ENCODE data around the gene FAM98A. TPM values are rescaled to one million over a fixed set of nuclear protein-coding genes. Genes with fewer than 3 reads are reported as not detected.

FAM98A gene
- total RNA-seq, 3 donors from 2014 or later: 21.7 to 117 (median 31.8) TPM

DNA sequence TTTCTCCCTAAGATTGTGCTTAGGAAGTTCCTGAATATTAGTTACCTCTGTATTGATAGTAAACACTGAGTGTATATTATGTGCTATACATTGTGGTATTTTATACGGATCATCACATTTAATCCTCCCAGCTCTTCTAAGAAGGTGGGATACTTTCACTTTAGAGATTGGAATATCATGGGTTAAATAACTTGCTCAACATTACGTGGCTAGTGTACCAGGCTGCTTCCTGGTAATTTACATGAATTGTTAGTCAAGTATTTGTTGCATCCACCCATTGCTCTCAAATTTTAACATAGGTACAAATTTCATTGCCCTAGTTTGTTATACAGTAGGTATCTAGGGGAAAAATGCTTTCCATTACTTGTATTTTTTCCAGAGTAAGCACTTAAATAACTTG lies 21.4 kb downstream of the FAM98A start:
- intact Hi-C loops (cut with DNase I; ENCODE audit: low total_unique reads): no loop called here
- H3K27ac ChIP-seq: no peak overlapping the region
- H3K9me3 ChIP-seq: no peaks in the 10 kb centered on the region
- H3K36me3 ChIP-seq: no peaks in the 10 kb centered on the region
- no peak for TF ChIP-seq POLR2AphosphoS5 (IDR thresholded peaks at IDR 0.05)
- TF ChIP-seq, protein P1, sequence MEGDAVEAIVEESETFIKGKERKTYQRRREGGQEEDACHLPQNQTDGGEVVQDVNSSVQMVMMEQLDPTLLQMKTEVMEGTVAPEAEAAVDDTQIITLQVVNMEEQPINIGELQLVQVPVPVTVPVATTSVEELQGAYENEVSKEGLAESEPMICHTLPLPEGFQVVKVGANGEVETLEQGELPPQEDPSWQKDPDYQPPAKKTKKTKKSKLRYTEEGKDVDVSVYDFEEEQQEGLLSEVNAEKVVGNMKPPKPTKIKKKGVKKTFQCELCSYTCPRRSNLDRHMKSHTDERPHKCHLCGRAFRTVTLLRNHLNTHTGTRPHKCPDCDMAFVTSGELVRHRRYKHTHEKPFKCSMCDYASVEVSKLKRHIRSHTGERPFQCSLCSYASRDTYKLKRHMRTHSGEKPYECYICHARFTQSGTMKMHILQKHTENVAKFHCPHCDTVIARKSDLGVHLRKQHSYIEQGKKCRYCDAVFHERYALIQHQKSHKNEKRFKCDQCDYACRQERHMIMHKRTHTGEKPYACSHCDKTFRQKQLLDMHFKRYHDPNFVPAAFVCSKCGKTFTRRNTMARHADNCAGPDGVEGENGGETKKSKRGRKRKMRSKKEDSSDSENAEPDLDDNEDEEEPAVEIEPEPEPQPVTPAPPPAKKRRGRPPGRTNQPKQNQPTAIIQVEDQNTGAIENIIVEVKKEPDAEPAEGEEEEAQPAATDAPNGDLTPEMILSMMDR (IDR thresholded peaks at IDR 0.05): no peak
- TF ChIP-seq POLR2A (IDR thresholded peaks at IDR 0.05): no peak
- no peaks in the 10 kb centered on the region for H3K4me1 ChIP-seq
- no peak overlapping the region for H3K4me3 ChIP-seq
- H3K27me3 ChIP-seq: no peaks in the 10 kb centered on the region
- DNase-seq (ENCODE audit: low spot score in 2 of 2): no peak

DNA sequence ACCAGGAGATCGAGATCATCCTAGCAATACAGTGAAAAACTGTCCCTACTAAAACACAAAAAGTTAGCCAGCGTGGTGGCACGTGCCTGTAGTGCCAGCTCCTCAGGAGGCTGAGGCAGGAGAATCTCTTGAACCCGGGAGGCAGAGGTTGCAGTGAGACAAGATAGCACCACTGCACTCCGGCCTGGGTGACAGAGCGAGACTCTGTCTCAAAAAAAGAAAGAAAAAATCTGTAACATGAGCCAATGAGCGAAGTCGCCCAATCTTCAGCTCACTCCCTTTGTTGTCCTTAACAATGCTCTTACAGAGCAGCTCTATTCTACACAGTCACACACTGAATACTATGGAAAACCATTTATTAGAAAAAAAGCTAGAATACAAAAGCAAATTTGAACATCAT lies 22.0 kb downstream of the FAM98A start:
- intact Hi-C loops (cut with DNase I; ENCODE audit: low total_unique reads): no loop called here

DNA sequence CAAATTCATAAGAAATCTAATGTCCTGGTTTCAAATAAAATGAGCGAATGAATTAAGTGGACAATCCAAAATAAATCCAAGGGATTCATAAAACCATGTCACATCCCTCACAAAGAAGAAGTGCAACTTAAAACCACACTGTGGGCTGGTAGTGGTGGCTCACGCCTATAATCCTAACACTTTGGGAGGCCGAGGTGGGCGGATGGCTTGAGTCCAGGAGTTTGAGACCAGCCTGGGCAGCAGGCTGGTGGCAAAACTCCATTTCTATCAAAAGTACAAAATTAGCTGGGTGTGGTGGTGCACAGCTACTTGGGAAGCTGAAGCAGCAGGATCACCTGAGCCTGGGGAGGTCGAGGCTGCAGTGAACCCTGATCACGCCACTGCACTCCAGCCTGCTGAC lies 25.4 kb downstream of the FAM98A start:
- TF ChIP-seq POLR2AphosphoS5 (IDR thresholded peaks at IDR 0.05) (no peak), POLR2A (IDR thresholded peaks at IDR 0.05) (no peak)
- TF ChIP-seq, protein P1 (IDR thresholded peaks at IDR 0.05): no peak
- Histone ChIP-seq H3K36me3 (no peaks in the 10 kb centered on the region), H3K4me3 (no peak overlapping the region), H3K9me3 (no peaks in the 10 kb centered on the region), H3K4me1 (no peaks in the 10 kb centered on the region), H3K27me3 (no peaks in the 10 kb centered on the region), H3K27ac (no peak overlapping the region)
- intact Hi-C loops (cut with DNase I; ENCODE audit: low total_unique reads): no loop called here
- DNase-seq (ENCODE audit: low spot score in 2 of 2): no peak

More for the DNA sequence above, 22.0 kb downstream of the FAM98A start:
- DNase-seq (ENCODE audit: low spot score in 2 of 2): no peak
- Histone ChIP-seq H3K36me3 (no peaks in the 10 kb centered on the region), H3K4me3 (no peak overlapping the region), H3K9me3 (no peaks in the 10 kb centered on the region), H3K4me1 (no peaks in the 10 kb centered on the region), H3K27me3 (no peaks in the 10 kb centered on the region), H3K27ac (no peak overlapping the region)
- TF ChIP-seq POLR2AphosphoS5 (IDR thresholded peaks at IDR 0.05) (no peak), POLR2A (IDR thresholded peaks at IDR 0.05) (no peak)
- TF ChIP-seq, protein P1 (IDR thresholded peaks at IDR 0.05): no peak

DNA sequence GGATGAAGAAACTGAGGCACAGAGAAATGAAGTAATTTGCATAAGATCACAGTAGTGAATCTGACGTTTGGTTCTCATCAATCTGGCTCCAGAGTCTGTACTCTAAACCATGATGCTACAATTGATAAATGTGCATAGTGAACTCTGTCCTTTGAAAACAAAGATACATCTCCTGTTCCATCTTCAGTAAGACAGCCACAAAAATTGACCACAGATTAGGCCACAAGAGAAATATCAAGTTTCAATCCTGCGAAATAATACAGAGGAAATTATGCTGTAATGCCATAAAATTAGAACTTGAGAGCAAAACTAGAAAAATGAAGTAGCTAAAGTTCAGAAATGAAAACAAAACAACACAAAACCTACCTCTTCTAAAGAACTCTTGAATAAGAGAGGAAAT lies 28.4 kb downstream of the FAM98A start:
- no peaks in the 10 kb centered on the region for H3K4me1 ChIP-seq
- intact Hi-C loops (cut with DNase I; ENCODE audit: low total_unique reads): no loop called here
- H3K27me3 ChIP-seq: no peaks in the 10 kb centered on the region
- H3K4me3 ChIP-seq: no peak overlapping the region
- H3K27ac ChIP-seq: no peak overlapping the region
- TF ChIP-seq POLR2A (IDR thresholded peaks at IDR 0.05) (no peak), POLR2AphosphoS5 (IDR thresholded peaks at IDR 0.05) (no peak)
- TF ChIP-seq, protein P1 (IDR thresholded peaks at IDR 0.05): no peak
- H3K9me3 ChIP-seq: no peaks in the 10 kb centered on the region
- no peak for DNase-seq (ENCODE audit: low spot score in 2 of 2)
- no peaks in the 10 kb centered on the region for H3K36me3 ChIP-seq

DNA sequence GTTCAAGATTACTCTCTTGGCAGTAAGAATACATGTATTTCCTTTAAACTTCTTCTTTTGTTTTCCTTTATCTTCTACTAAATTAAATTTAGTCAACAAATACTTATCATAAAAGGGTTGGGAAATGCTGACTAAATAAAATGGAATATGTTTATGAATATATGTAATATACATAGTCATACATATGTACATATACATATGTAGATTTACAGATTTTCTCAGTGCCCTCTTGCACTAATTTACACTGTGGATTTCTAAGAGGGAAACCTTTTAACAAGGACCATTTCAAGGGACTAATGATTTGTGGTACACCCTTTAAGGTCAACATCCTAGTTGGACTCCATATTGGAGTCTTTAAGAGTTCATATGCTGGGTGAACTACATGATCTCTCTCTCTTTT lies 37.2 kb downstream of the FAM98A start:
- Histone ChIP-seq H3K9me3 (no peaks in the 10 kb centered on the region), H3K4me1 (no peaks in the 10 kb centered on the region), H3K27ac (no peak overlapping the region), H3K27me3 (no peaks in the 10 kb centered on the region), H3K4me3 (no peak overlapping the region), H3K36me3 (no peaks in the 10 kb centered on the region)
- intact Hi-C loops (cut with DNase I; ENCODE audit: low total_unique reads): no loop called here
- no peak for DNase-seq (ENCODE audit: low spot score in 2 of 2)
- TF ChIP-seq POLR2A (IDR thresholded peaks at IDR 0.05): no peak
- TF ChIP-seq, protein P1 (IDR thresholded peaks at IDR 0.05): no peak
- no peak for TF ChIP-seq POLR2AphosphoS5 (IDR thresholded peaks at IDR 0.05)

Measured in breast epithelium (tissue), 4 donors.